Coronary artery (tissue), 2 donors: ENCODE measurements around the gene GPR150.

Experiments
- DNase-seq: peaks from one replicate; pipeline ENCODE4 v3.0.0-alpha.2; 2017; ENCODE audit warnings: low spot score
- H3K27ac ChIP-seq, 2 donors: fragments of 200-600 bp; sonication (generic); one replicate each; pipeline ENCODE4 v1.5.1; 2016 to 2019
- H3K4me3 ChIP-seq: fragments of 200-600 bp; sonication (generic); 2 replicates; pipeline ENCODE4 v1.5.1; 2016; ENCODE audit warnings: mild to moderate bottlenecking, moderate library complexity
- TF ChIP-seq, protein P1 (sequence below): fragments of 200-600 bp; sonication (generic); IDR thresholded peaks from one replicate; pipeline ENCODE4 v1.5.1; 2019; ENCODE audit warnings: antibody characterized with exemption

GPR150 gene

DNA sequence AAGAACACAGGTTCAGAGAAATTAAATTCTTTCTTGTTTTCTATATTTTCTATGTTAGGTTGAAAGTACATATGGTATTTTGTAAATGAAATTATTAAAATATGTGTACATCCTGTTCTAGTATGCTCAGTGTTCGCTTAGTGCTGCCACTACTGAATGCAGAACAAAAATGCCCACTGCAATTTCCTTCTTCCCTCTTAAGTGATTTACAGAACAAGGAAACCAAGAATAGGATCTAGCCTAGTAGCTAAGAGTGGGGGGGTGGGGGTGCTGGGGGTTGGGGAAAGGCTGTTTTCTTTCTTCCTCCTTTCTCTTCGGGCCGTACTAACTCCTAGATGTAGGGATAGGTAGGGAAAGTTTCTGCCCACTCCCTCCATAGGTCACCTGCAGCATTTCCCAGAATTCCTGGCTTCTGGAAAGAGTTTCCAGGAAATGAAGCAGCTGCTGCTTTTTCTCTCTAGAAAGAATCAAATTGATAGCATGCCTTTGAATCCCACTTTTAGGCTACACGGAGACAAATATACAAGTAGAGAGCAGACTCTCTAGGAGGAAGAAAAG is 47.3 kb downstream of the GPR150 start:
- TF ChIP-seq, protein P1, sequence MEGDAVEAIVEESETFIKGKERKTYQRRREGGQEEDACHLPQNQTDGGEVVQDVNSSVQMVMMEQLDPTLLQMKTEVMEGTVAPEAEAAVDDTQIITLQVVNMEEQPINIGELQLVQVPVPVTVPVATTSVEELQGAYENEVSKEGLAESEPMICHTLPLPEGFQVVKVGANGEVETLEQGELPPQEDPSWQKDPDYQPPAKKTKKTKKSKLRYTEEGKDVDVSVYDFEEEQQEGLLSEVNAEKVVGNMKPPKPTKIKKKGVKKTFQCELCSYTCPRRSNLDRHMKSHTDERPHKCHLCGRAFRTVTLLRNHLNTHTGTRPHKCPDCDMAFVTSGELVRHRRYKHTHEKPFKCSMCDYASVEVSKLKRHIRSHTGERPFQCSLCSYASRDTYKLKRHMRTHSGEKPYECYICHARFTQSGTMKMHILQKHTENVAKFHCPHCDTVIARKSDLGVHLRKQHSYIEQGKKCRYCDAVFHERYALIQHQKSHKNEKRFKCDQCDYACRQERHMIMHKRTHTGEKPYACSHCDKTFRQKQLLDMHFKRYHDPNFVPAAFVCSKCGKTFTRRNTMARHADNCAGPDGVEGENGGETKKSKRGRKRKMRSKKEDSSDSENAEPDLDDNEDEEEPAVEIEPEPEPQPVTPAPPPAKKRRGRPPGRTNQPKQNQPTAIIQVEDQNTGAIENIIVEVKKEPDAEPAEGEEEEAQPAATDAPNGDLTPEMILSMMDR: no peak
- no peak for DNase-seq
- H3K27ac ChIP-seq: no peak overlapping the region
- H3K4me3 ChIP-seq: no peak overlapping the region

DNA sequence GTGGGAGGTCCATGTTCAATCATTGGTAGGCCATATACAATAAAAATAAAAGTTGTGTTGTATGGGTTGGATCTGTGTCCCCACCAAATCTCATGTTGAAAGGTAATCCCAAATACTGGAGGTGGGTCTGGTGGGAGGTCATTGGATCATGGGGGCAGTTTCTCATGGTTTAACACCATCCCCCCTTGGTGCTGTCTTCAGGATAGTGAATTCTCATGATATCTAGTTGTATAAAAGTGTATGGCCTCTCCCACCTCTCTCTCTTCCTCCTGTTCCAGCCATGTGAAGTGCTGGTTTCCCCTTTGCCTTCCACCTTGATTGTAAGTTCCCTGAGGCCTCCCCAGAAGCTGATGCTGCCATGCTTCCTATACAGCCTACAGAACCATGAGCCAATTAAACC is 47.8 kb downstream of the GPR150 start:
- TF ChIP-seq, protein P1: no peak
- DNase-seq: no peak
- H3K27ac ChIP-seq: no peak overlapping the region
- no peak overlapping the region for H3K4me3 ChIP-seq

DNA sequence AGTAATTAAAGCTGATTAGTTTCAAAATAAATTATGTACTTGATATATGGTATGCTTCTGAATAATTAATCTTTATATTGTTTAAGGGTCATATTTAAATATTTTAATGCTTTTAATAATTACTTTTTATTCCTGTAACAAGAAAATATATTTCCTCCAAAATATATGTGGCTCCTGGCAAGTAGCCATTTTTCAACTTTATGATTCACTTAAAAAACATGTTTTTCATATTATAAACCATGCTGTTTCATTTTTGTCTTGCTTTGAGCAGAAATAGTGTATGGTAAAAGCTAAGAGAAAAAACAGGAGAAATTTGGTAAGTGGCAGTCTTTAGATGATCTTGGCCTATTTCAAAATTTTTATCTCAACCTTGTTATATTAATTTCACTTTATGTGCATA is 48.3 kb downstream of the GPR150 start:
- Histone ChIP-seq H3K27ac (no peak overlapping the region), H3K4me3 (no peak overlapping the region)
- DNase-seq: no peak
- TF ChIP-seq, protein P1: no peak

DNA sequence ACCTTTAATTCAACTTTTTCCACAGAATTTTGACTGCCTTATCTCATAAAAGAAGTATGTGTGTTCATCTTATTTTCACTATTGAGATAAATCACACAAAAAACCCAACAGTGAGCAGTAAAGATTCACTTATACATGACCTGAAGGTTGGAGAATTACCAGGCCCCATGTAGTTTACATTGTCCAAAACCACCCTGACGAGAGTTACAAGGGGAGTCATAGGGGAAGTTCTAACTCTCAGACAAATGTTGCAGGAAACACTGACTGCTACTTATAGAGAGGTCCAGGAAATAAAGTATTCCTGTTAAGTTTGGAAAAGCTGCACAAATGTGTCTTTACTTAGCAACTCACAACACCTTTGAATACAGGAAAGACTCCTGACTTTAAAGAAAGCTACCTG is 48.8 kb downstream of the GPR150 start:
- Histone ChIP-seq H3K4me3 (no peak overlapping the region), H3K27ac (no peak overlapping the region)
- no peak for DNase-seq
- TF ChIP-seq, protein P1: no peak

DNA sequence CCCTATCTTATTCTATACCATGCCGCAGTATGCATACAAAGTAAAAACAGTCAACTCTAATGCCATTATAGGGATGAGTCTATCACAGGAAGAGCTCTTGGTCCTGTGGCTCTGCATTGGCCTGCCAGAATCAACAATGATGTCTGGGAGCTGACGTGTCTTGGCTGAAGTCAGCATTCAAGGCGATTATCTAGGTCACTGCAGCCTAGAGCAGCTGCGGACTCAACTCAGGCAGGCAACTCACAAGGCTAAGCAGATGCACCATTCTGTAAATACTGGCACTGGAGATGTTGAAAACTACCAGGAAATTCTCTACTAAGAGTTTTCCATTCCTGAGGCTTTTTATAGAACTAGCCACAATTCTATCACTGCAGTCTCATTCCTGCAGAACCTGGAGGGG is 49.7 kb downstream of the GPR150 start:
- no peak for DNase-seq
- TF ChIP-seq, protein P1: no peak
- Histone ChIP-seq H3K4me3 (no peak overlapping the region), H3K27ac (peak overlapping the region in 1 of 2 donors; percentile 38)

DNA sequence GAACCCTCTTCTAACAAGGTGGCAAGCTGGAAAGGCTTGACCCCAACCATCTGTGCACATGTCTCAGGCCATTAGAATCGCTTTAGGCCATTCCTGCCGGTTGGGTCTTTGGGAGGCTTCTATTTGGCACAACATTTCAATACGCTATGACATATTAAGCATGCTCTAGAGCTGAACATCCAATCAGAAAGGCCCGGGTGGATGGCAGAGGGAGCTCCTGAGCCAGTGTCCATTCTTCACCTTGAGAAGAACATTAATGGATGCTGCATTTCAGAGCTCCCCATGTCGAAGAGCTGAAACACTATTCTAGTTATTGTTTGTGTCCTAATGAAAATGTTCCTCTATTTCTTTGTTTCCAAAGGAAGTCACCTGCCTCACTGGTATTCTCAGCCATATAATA is 50.1 kb downstream of the GPR150 start:
- no peak for DNase-seq
- Histone ChIP-seq H3K4me3 (no peak overlapping the region), H3K27ac (peak overlapping the region in 1 of 2 donors; percentile 38)
- TF ChIP-seq, protein P1: no peak

DNA sequence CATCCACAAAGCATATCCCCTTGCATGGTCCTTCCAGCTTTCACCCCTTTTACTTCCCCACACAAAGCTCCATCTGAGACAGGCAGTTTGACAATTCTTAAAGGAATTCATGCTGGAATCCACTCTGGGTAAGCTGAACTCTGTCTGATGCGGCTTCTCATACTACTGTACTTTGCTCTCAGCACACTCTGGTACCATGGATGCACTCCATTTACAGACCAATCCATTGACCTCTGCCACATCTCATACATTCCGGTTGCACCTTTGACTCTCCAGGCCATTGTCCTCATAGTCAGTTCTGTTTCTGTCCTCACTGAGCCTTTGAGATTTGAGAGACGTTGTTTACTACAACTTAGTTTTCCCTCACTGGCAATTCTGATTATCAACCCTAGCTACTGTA is 50.7 kb downstream of the GPR150 start:
- TF ChIP-seq, protein P1: no peak
- DNase-seq: no peak
- Histone ChIP-seq H3K4me3 (no peak overlapping the region), H3K27ac (no peak overlapping the region)
